HK-2 (cell line): ENCODE data around the gene SYTL3.
"Not testable (repeated sequence)": the region's sequence is repeated elsewhere in the genome, so short reads cannot be mapped to it uniquely, and the experiment has no call there.

Experiments used
- DNase-seq: peaks from one replicate; pipeline ENCODE4 v3.0.0-alpha.2; 2018; ENCODE audit not compliant: unreplicated experiment

The SYTL3 gene, protein sequence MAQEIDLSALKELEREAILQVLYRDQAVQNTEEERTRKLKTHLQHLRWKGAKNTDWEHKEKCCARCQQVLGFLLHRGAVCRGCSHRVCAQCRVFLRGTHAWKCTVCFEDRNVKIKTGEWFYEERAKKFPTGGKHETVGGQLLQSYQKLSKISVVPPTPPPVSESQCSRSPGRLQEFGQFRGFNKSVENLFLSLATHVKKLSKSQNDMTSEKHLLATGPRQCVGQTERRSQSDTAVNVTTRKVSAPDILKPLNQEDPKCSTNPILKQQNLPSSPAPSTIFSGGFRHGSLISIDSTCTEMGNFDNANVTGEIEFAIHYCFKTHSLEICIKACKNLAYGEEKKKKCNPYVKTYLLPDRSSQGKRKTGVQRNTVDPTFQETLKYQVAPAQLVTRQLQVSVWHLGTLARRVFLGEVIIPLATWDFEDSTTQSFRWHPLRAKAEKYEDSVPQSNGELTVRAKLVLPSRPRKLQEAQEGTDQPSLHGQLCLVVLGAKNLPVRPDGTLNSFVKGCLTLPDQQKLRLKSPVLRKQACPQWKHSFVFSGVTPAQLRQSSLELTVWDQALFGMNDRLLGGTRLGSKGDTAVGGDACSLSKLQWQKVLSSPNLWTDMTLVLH

DNA sequence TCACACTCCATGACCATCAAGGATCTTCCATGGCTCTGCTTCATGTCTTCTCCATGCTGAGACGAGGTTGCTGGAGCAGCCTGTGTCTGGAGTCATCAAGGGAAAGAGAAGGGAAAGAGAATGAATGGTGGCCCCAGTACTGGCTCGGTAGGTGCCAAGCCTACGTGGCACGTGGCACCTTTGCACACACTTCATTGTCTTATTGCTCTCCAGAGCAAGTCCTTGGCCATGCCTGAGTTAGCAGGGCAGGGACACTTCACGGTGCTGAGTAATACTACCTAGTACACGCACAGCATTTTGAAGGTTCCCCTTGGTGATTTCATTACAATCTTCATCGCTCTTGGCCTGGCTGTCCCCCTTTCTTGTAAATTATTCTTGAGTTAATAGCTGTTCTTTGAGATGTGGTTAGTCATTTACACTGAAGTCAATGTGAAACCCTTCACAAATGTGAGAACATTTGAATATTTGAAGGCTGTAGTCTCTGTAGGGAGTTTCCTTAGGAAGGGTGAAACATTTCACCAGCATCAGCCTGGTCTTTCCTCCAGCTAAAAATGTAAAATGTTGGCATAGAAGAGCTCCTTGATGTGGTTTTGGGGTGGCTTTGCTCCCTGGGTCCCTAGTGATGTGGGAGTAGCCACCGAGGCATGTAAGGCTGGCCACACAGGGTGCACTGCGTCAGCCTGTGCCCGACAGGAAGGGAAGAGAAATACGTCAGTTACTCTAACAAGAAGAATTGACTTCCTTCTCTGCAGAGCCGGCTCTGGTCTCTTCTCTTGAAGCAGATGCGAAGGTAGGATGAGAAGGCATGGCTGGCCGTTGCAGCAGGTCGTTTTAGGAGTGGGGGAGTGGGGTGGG, at the start of gene SYTL3:
Gene SYTL3 (plus strand): TSS at position 766 of the 855 bp plus-strand sequence. CDS start 13,215 bp downstream, outside the sequence.
- DNase-seq, result peak; percentile 83

DNA sequence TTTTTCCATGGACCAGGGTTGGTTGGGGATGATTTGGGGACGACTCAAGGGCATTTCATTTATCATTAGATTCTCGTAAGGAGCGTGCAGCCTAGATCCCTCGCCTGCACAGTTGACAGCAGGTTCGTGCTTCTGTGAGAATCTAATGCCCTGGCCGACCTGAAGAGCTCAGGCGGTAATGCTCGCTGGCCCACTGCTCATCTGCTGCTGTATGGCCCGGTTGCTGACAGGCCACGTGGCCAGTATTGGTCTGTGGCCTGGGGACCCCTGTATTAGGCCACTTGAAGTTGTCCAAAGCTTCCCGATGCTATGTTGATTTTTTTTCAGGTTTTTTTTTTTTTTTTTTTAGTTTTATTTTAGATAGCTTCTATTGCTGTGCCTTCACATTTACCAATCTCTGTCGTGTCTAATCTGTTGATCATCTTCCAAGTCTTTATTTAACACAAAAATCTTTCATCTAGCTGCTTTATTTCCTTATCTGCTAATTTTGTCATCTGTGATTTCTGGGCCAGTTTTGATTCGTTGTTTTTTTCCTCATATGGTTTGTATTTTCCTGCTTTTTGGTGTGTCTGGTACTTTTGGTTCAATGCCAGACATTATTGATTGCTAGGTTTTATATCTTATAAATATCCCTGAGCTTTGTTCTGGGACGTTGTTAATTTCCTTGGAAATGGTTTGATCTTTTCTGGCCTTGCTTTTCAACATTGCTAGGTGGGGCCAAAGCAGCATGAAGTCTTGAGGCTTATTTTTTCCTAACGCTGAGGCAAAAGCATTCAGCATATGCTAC, 46.4 kb upstream of the SYTL3 start:
- no peak for DNase-seq

DNA sequence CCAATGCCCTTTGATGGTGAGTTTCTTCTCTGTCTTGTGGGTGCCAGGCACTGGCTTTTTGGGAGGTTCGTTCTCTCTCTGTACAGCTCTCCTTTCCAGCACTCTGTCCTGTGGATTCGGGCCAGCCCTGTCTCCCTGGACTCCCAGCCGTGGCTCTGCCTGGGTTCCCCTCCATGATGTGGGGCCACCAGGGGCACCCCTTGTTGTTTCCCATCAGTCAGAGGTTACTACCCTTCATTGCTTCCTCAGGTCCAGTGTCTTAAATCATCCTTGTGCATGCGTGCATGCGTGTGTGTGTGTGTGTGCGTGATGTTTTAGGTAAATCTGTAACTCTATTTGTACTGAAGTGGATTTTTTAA, 45.8 kb upstream of the SYTL3 start:
- DNase-seq, result no peak

DNA sequence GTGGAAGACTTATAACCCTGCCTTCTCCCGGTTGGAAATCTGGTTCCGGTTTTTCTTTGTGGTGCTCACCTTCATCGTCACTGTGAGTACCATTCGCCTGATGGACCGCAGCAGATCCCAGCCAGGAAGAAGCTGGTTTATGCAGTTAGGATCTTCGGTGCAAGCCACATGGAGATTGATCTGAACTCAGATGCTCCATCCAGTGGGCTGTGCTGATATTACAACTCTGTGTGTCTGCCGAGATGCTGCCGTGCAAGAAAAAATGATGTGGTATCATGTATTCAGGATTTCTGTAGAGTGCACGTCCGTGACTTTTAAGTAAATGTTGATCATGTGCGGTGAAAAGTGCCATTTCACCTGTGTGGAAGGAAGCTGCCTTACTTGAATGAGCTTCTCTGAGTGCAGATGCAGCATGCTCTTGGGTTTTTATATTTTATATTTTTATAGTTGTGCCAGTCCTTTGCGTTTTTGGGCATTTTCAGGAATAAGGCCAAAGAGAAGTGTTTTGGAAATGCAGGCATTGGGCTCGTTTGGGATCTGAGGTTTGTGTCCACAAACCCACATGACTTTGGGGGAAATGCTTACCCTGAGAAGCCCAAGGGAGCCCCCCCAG, 44.5 kb upstream of the SYTL3 start:
- DNase-seq, result peak; percentile 48

DNA sequence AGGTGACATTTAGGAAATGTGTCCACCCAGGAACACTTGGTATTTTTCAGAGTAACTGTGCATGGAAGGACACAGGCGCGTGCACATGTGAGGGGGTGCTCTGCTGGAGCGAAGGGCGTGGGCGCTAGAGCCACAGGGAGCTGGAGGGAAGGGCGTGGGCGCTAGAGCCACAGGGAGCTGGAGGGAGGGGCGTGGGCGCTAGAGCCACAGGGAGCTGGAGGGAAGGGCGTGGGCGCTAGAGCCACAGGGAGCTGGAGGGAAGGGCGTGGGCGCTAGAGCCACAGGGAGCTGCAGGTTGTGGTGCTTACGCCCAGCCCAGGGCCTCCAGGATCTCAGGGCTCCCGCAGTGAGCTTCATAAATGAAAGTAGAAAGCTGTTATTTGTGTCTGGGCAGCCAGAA, 43.8 kb upstream of the SYTL3 start:
- DNase-seq, result not testable (repeated sequence)

DNA sequence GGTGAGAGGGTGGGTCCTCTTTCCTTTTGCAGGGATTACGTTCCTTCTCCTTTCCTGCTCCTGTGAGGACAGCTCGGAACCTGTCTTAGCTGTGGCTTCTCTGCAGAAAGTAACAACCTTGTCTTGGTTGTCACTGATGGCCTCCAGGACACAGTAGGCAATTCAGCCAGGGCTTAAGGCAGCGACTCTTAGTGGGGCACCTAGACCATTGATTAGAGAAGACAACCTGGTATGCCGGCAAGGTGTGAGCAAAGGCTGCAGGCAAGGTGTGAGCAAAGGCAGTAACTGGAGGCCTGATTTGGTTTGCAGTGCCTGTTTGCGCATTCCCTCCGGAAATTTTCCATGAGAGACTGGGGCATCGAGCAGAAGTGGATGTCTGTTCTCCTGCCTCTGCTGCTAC, 42.9 kb upstream of the SYTL3 start:
- no peak for DNase-seq

DNA sequence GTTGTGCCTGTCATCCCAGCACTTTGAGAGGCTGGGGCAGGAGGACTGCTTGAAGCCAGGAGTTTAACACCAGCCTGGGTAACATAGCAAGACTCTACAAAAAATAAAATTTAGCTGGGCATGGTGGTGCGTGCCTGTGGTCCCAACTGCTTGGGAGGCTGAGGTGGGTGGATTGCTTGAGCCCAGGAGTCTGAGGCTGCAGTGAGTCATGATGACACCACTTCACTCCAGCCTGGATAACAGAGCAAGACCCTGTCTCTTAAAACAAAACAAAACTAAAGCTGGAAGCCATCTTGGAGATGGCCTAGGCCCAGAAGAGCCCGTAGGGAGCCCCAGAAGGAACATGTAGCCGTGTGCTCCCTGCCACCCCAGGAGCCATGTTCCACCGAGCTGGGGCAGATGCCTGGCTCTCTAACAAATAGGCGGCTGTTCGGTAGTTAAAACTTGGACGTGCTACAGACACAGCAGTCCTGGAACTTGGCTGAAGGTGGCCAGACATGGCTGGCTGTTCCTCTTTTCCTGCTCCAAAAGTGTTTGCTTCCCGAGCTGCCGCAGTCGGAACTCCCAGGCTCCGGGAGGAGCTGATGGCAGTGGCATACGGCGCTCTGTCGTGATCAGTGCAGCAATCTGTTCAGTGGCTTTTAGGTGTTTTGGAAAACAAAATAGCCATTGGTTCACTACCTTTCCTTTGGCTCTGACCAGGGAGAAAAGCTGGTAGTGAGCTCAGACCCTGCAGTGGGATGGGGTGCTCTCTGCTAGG, 42.3 kb upstream of the SYTL3 start:
- DNase-seq, result no peak

DNA sequence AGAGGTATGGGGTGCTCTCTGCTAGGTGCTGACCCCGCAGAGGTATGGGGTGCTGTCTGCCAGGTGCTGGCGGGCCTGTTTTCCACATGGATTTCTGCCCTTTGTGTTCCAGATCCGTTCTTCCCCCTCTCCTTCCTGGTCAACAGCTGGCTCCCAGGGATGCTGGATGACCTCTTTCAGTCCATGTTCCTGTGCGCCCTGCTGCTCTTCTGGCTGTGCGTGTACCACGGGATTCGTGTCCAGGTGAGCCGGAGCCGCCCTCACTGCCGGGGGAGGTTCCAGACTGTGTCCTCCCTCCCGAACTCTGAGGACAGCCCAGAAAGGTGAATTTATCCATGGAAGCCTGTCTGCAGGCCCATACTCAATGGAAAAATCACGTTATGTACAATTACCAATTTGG, 41.6 kb upstream of the SYTL3 start:
- DNase-seq, result no peak

DNA sequence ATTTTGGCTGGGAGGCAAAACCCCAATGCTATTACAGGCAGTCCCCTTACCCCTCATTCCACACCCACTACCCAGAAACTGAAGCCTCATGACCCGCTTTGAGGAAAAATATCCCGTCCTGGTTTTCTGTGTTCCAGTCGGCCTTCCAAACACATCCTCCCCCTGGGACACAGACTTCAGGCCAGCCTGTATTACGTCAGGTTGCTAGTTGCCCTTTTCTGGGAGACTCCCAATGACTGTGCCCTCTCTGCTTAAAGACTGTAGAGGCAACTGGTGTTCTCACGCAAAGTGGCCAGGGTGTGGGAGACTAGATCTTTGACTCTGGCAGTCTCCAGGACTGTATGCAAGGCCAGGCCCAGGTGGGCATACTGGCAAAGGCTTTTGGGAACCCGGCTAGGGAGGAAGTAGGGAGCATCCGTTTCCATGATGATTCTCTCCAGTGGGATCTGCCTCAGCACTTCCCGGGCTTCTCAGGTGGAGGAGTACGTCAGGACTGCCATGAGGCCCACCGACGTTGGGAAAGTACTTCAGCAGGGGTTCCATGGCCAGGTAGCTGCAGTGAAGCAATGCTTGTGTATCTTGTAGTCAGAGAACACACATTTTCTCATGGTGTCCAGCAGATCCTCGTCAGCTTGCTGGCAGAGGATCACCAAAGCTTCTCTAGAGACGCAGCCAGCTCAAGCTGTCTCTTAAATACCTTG, 40.2 kb upstream of the SYTL3 start:
- DNase-seq, result no peak

DNA sequence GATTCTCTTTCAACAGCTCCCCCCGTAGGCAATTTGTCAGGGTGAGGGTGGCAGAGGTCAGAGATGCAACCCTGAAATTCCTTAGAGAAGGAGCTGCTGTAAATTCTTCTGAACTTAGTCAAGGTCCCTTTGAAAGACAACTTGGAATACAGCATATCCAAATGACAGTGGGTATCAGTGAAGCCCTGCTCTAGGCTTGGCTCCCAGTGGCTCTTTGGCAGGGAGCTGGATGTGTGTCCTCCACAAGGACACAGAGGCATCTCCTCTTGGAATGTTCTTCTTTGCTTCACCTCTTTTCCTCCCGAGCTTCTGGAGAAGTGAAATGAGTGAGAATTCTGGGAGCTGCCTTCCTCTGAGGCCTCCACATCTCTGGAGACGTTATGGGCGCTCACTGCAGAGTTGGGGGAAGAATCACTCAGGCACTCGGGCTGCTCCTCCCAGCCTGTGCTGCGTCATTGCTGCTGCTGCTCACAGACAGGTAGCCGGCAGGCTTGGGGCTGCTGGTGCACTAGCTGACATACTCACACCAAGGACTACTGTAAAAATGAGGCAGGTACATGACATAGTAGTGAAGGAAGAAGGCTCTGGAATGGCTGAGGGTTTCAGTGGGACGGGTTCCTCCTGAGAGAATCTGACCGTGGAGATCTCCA, 39.4 kb upstream of the SYTL3 start:
- no peak for DNase-seq

DNA sequence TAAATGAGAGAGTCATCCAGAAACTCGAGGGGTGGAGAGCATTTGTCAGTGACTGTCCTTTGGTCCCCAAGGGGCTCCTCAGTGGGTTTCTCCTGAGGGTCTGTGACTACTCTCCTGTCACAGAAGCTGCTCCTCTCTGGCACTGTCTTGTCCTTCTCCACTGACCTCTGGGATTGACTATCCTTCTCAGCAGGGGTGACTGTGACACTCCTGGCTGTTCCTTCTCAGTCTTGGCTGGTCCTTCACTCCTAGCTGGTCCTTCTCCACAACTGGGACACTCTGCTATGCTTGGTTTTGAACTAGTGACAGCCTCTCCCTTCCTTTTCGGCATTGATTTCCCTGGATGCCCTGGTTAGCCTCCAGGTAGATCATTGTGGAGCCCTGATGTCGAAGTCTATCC, 38.8 kb upstream of the SYTL3 start:
- DNase-seq, result no peak

DNA sequence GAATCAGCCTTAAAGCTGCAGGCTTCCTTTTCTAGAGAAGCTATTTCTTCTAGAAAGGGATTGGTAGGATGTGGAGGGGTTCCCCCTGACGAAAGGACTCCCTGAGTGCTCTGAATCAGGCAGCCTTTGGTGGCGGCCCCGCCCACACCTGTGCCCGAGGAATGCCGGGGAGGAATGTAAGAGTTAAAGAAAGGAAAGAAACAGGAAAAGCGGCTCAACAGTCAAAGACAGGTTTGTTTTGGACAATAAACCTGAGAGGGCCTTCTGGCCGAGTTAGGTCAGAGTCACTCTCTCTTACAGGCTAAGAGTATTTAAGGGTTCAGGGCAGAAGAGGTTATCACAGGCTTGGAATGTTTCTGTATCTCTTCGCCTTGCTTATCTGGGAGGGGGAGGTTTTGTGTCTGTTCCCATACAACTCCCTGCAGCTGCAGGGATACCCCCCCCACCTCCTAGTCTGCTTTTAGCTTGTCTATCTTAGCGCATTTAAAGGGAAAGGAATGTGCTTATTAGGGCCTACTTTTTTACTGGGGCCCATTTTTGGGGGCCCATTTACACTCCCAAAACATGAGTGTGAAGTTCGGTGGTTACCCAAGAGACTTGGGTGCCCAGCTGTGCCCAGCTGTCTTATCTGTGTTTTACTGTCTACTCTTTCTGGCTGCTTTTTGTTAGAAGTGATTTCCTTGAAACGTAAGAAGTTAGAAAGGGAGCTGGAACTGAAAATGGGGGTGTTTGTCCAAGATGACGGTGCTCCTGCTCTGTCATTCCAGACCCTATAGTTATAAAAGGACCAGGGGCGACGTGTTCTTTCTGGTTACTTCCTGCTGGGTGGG, 38.1 kb upstream of the SYTL3 start:
- DNase-seq, result no peak

DNA sequence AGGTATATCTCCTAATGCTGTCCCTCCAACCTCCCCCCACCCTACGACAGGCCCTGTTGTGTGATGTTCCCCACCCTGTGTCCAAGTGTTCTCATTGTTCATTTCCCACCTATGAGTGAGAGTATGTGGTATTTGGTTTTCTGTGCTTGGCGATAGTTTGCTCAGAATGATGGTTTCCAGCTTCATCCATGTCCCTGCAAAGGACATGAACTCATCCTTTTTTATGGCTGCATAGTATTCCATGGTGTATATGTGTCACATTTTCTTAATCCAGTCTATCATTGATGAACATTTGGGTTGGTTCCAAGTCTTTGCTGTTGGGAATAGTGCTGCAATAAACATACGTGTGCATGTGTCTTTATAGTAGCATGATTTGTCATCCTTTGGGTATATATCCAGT, 35.2 kb upstream of the SYTL3 start:
- not testable (repeated sequence) for DNase-seq

DNA sequence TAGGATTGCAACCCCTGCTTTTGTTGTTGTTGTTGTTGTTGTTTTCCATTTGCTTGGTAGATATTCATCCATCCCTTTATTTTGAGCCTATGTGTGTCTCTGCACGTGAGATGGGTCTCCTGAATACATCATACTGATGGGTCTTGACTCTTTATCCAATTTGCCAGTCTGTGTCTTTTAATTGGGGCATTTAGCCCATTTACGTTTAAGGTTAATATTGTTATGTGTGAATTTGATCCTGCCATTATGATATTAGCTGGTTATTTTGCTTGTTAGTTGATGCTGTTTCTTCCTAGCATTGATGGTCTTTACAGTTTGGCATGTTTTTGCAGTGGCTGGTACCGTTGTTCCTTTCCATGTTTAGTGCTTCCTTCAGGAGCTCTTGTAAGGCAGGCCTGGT, 31.6 kb upstream of the SYTL3 start:
- DNase-seq, result not testable (repeated sequence)

DNA sequence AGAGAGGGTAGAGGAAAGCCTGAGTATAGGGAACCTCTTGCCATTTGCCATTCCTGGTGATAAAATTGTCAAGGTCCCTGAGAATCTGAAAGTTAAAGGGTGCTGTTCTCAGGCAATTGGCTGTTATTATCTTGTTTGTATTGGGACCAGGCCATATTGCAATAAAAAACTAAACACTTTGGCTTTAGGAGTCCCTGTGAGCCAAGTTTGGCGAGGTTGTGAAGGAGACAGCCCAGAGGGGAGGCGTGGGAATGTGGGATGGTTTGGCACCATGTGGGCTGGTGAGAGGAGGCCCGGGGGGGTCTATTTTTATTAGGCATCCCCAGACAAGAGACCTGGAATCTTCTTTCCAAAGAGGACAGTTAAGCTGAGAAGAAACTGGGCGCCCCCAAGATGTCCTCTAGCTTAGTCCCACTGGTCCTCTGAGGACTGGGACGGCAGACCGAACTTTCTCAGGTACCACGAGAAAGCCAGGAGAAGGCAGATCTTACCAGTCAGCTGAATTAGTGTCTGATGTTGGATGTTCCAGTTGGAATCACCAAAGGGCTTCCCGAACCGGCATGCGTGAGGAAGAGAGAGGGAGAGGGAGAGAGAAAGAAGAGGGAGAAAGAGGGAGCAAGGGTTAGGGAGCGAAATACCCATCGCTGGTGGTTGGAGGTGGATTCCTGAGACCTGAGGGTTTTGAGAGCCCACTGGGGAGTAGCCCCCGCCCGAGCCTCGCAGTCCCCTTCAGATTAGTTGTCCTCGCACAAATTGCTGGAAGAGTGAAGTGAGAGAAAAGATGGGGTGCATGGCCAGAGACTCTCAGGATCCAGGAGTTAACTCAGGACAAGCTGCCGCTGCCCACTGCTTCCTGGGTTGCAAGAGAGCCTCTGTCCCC, 29.7 kb upstream of the SYTL3 start:
- DNase-seq, result no peak

DNA sequence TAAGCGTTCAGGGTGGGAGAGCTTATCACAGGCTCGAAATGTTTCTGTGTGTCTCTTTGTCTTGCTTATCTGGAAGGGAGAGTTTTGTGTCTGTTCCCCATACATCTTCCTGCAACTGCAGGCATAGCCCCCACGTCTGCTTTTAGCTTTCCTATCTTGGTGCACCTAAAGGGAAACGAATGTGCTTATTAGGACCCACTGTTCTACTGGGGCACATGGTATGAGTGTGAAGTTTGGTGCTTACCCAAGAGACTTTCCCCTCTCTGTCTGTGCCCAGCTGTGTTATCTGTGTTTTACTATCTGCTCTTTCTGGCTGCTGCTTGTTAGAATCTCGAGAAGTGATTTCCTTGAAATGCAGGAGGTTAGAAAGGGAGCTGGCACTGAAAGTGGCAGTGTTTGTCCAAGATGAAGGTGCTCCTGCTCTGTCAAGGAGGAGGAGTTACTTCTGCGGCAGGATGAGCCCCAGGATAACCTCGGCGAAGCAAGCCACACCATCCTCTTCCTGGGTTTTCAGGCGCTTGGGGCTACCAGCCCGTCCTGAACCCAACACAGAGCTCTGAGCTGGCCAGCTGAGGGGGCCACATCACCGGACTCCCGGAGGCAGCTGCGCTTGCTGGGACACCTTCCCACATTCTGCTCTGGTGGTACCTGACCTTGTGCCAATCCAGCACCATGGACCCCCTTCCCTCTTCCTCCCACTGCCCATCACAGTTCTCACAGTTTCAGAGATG, 28.7 kb upstream of the SYTL3 start:
- DNase-seq, result no peak
